HG03097 (cell line): ENCODE results near the gene C1QL1.
"Not testable (repeated sequence)": the region's sequence is repeated elsewhere in the genome, so short reads cannot be mapped to it uniquely, and the experiment has no call there.

ENCODE experiments used
- ATAC-seq: cut with Tn5 transposase; IDR thresholded peaks from one replicate; pipeline ENCODE4 v1.9.1; 2021; ENCODE audit not compliant: unreplicated experiment, low FRiP score

C1QL1 gene

DNA sequence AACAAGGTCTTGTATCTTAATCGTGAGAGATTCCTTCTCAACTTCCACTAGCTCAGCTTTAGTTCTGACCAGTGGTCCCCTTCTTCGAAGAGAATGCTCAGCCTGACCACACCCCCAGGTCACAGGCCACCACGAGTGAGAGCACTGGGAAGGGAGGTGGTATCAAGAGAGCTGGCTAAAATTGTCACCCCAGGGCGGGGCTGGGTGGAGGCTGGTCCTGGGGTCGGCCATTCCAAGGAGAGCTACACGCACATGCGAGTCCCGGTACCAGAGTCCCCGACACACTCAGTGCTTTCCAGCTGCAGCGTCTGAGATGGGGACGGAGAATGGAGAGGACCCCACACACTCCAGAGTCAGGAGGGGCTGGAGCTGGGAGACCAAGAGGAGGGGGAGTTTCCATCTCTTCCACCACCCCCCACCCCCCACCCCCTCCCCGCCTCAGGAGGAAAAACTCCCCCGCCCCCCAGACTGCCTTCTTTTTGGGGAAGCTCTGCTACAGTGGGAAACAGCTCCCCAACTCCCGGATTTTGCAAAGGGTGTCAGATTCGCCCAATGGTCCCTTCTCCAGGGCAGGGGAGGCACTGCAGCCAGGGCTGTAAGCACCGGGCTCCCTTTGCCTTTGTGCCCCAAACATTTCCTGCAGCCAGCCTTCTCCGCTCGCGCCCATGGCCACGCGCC is 1.6 kb downstream of the C1QL1 start:
- ATAC-seq = no peak

DNA sequence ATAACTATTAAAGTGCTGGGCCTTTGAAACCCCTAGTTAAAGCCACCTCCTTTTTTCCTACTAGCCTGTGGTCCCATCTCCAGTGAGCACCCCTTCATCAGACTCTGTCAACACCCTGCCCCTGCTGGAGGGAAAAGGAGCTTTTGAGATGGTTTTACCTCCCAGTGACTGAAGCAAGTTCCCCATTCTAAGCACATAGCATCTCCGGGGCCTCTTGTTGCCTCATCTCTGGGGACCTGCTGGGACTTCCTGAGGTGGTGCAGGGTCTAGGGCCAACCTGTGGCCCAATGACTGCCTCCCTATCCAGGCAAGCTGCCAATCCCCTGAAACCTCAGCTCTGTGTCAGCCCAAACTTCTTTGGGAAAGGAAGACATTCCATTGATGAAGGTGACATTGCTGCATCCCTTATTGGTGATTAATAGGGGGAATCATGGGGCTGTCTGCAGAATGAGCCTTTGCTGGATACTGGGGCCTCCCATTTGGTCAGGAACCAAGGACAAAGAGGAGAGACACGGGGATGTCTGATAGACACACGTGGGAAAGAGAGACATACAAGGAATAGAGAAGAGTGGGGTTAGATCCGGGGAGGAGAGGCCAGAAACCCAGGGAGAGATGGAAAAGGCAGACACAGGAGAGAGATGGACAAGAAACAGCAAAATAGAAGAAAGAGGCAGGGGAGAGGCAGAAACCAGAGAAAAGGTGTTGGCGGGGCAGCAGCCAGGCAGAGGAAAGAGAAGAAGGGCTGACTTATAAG is 2.4 kb downstream of the C1QL1 start:
- no peak for ATAC-seq

DNA sequence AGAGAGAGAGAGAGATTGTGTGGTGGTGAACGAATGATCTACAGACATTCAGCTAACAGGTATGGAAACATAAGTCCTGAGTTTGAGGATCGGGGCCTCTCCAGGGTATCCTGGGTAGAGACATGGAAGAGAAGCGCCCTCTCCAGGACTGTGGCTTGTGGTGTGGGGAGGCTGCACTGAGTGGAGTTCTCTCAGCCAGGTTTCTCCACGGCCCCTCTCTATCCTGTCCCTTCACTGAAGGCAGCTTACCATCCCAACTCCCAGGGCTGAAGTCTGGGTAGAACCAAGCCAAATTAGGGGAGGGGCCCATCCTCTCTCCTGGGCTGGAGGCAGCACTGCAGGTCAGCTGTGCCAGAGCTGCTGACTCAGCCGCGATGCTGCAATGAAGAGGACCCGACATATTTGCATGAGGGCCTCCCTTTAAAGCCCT is 6.2 kb downstream of the C1QL1 start:
- ATAC-seq = no peak

DNA sequence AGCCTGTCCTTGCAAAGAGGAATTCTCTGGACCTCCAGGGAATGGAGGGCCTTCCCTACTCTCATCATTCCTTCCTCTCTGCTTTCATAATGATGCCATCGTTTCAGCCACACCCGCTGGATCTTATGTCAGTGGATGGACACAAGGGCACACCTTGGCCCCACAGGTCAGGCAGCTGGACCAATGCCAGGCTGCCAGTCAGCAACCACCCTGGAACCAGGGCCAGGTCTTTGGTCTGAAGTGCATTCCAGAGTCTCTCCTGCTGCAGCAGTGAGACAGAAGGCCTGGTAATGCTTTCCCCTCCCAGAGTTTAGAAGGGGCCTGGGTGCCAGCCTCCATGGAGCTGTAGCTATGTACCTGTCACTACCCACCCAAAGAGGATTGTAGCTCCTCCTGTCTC is 7.4 kb downstream of the C1QL1 start:
- no peak for ATAC-seq

DNA sequence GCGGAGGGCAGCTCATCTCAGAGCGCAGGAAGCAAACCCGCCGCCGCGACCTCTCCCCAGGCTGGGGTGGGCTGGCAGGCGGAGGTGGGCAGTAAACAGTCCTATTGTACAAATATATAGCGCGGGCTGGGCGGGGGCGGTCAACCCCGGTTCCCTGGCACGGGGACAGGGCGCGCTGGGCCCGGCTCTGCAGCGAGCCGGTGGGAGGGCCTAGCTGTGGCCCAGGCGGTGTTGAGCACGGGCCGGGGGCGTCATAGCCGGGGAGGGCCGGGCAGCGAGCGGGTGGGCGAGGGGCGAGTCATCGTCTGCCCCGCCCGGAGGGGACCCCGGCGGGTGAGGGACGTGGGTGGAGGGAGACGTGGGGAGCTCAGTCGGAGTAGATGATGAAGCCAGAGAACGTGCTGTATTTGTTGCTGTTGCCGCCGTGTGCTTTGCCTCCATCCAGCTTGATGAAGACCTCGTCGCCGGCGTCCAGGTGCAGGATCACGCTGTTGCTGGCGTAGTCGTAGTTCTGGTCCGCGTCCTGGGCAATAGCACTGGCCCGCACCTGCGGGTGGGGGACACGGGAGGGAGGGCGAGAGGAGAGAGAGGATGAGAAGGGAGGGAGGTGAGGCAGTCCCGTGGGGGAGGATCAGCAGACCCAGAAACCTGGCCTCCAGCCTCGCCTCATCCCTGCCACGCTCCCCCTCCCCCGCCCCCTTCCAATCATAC is 8.1 kb downstream of the C1QL1 start:
- no peak for ATAC-seq

DNA sequence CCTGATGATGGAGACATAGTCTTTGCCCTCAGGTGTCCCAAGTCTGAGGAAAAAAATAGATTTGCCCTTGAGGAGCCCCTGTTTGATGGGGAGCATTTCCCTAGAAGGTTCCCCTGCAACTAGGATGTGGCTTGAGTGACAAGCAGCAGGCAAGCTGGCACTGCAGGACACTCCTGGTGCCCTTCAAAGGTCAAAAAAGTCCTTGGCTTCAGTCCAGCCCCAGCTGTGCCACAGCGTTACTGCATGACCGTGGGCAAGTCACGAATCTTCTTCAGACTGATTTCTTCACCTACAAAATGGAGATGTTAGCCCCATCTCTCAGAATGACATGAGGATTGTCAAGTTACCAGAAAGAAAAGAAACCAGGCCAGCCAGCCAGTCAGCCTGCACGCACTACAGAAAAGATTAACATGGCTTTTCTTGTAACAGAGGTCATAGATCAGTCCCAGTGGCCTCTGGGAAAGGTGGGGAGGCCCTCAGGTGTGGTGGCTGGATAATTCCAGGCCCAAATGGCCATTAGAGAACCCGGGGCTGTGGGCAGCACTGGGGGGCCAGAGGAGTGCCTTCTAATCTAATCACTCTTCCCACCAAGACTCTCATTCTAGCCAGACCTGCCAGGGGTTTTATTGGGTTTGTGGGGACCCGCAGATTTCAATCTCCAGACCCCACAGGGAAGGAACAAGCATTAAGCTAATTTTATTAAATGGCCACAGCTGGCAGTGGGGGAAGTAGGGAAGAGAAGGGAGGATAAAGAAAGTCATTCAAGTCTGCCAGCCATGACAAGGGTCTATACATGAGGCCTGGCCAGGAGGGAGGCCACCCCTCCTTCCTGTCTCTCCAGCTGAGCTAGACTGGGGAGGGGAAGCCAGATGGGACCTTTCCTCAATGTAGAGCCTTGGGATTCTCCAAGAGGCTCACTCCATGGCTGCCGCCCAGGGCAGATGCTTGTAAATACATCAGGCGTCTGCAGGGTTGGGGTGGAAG is 10.8 kb downstream of the C1QL1 start:
- ATAC-seq = no peak

DNA sequence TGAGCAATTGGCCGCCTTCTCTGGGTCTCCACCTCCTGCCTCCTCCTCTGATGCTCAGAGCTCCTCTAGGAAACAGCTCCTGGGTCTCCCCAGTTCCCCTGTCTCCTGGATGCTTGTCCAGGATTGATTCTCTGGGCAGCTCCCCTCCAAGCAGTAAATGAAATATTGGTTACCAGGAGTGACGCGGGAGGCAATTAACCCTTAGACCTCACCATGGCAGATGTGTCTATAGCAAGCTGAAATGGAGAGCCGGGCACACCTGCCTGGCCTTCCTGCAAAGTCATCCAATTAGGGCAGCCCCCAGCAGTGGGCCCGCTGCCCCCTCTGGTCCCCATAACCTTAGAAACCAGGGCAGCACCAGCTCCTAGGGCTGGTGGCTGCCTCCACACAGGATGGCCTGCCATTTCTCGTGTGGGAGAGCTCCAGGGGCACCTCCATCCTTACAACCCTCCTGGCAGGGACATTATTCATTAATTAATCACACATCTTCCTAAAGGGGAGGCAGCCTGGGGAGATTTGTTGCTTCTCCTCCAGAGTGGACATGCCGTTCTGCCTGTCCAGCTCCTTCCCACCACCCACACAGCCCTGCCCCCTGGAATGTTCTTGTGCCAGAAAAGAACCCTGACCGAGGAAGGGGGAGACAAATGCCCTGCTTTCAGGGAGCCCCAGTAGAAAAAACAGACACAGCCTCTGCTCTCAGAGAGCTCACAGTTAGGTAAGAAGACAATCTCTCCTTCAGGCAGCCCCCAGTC is 12.3 kb downstream of the C1QL1 start:
- ATAC-seq = no peak

DNA sequence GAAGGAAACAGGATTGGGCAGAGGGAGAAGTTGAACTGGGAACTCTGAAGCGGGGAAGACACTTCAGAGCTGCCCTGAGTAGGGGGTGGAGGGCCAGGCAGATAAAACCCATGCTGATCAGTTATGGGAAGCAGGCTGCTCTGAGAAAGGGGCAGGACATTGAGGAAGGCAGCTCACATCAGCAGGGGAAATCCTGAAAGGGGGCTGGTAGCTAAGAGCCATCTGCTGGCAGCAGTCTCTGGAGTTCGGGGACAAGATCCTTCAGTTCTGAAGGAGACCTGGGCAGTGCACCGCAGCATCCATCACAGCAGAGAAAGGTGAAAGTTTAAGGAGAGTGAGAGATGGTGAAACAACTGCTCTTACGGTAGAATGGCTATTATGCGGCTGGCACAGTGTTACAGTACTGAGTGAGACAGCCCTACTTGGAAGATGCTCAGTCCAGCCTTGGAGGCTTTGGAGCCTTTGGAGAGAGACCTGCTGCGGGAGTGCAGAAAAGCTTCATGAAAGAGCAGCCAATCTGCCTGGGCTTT is 15.1 kb downstream of the C1QL1 start:
- no peak for ATAC-seq

DNA sequence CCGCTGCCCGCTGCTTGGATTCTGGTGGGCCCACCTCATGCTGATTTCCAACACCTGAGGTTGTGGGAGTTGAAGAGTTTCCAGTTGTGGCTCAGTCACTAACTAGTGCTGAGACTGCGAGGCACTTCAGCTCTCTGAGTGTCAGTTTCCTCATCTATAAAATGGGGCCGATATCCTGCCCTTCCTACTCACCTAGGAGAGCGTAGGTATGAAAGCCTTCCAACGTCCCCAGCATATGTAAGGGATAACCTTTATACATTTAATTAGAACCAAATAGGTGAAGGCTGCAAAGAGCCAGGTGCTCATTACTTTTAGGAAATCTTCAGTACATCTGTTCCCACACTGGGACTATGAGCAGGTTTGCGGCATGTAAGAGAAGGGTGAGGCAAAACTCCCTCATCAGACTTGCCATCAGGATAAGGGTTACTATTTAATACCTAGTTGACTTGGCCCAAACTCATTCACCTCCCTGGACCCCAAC is 19.7 kb downstream of the C1QL1 start:
- no peak for ATAC-seq

DNA sequence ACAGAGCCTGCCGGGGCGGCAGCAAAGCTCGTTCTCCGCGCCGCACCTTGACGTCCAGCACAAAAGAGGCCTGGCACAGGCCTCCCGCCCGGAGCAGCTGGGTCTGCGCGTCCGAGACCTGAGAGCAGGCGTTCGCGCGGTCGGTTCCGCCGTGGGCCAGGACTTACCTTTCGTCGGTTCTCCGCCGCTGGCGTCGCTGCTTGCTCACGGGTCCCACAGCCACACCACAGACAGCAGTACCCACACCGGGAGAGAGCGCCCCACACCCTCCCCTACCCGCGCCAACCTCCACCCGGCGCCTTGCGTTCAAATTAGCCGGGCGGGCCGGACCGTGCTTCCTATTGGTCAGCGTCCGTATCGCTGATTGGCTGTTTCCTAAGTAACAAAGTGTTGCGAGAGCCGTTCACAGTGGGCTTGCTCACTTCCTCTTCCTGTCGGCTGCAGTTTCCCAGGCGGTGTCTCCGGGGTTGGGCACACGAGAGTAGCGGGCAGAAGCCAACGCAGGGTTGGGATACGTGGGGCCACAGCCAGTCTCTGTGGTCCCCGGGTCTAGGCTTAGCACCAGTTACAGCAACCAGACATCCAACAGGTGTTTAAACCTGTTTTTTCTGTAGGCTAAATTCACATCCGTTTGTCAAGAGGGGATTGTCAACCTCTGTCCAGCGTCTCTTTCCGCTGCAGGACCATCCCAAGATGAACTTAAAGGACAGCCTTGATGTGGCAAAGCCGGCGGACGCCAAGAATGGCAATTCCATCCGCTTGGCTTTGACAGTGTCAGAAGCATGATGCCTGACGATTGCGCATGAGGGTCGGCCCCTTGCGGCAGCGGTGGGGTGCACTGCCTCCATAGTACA is 20.4 kb downstream of the C1QL1 start, which contains the start of gene KIF18B:
KIF18B (minus strand) TSS at position 313 of the 854 bp plus-strand sequence. CDS start 11,429 bp downstream, outside the sequence.
- peak; percentile 81 for ATAC-seq

DNA sequence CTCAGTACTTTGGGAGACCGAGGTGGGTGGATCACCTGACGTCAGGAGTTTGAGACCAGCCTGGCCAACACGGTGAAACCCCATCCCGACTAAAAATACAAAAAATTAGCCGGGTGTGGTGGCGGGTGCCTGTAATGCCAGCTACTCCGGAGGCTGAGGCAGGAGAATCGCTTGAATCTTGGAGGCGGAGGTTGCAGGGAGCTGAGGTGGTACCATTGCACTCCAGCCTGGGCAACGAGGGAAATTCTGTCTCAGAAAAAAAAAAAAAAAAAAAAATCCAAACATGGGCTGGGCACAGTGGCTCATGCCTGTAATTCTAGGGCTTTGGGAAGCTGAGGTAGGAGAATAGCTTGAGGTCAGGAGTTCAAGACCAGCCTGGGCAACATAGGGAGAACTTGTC is 22.5 kb downstream of the C1QL1 start:
- ATAC-seq = not testable (repeated sequence)

DNA sequence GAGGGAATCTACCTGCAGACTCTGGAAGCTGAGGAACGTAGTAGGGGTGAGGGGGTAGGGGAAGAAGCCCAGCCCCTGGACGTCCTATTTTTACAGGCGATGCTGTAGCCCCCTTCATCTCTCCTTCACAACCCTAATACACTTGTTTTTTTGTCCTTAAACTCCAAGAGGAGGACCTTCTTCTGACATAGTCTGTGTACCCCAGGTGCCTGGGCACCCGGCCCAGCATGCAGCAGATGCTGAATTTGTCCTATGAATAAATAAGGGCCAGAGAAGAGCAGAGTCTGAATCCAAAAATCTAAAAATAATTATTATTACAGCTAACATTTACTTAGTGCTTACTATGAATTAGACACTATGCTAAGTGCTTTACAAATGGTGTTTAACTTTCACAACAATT is 25.6 kb downstream of the C1QL1 start:
- no peak for ATAC-seq

DNA sequence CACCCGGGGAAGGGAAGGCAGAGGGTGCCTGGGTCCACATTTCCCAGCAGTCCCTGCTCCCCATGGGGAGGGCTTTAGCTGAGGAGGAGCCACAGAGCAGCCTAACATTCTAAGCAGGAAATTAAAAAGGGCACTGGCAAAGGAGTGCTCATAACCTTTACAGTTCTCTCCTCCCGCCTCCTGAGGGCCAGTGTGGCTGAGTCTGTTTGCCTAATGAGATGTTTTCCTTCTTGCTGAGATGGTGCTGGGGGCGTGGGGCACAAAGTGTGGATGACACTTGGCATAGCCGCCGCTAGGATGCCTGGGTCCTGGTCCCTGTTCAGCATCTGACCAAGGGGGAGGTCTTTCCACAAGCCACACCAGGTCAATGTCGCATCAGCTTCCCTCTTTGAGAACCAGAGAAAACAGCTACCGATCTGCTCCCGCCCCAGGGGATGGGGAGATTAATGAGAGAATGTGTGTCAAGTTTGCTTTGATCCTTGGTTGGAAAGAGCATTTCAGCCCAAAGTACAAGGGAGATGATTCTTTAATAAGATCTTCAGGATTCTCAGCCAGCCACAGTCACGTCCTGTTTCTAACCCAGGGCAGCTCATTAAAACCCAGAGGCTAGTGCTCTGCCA is 26.3 kb downstream of the C1QL1 start:
- ATAC-seq = no peak

DNA sequence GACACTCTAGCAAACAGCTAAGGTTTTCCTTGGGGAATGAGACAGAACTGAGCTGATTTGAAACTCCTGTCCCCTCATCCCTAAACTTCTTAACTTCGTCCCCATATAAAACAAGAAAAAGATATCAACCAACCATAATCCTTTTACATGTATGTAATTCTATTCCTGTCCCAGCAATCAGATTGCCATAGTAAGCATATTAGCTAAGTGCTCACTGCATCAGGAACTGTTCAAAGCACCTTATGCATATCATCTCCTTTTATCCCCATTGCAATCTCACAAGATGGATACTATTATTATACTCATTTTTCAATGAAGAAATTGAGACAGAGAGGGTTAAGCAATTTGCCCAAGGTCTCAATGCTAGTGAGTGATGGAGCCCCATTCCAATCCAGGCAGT is 27.3 kb downstream of the C1QL1 start:
- ATAC-seq = no peak

DNA sequence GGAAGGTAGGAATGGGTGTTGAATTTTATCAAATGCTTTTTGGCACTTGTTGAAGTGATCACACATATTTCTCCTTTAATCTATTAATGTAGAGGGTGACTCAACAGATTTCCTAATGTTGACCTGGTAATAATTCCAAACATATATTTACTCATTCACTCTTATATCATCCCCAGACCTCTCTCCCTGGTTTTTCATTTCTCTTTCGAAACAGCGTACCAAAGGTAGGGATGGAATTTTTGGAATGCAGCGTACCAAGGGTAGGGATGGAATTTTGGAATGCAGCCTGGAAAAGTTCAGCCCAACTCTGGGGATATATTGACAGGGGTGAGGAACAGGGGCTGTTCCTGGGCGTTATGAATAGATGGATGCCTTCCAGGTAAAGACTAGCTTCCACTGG is 27.8 kb downstream of the C1QL1 start:
- no peak for ATAC-seq

DNA sequence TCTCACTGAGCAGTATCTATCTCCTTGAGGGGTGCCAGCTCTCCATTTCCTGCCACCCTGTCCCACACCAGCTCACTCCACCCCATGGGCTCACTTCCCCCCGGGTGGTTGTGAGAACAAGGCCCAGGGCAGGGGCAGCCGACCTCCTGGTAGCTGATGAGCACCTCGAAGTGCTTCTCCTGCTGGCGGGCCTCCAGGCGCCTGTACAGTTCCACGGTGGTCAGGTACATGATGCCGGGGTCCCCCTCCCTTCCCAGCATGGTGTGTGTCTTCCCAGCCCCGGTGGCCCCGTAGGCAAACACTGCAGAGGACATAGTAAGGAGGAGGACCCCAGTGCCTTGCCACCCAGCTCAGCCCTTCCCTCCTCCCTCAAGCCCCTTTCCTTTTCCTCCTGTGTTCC is 33.0 kb downstream of the C1QL1 start:
- no peak for ATAC-seq

DNA sequence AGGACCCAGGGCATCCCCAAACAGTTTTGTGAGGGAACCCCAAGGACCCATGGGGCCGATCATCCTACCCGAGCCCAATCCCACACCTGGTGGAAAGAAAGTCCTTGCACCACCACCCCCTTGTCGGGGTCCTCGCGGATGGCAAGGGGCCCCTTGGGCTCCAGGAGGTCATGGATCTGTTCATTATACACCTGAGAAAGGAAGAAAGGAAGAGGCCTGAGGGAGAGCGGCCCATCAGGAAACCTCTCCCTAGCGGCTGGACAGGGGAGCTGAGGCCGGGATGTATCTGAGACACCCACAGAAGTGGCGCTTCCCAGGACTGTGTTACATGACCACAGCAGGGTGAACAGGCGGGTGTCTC is 33.4 kb downstream of the C1QL1 start:
- ATAC-seq = no peak
